Astrocyte (in vitro differentiated cells and primary cell): Measurements from ENCODE around the gene PTPRM. TPM values are rescaled to one million over a fixed set of nuclear protein-coding genes. Genes with fewer than 3 reads are reported as not detected.

Experiments
- DNase-seq: peaks from one replicate; pipeline ENCODE4 v3.0.0-alpha.2; 2010; ENCODE audit warnings: low read depth
- FAIRE-seq: peaks from 2 replicates; lab custom pipeline; 2011; peaks lifted over from hg19 to GRCh38; lab: Jason Lieb, UNC
- H2AFZ ChIP-seq: 2 replicates; pipeline ENCODE4 v1.6.0; 2012; ENCODE audit warnings: low read depth, low read length, inconsistent platforms
- H3K27ac ChIP-seq: 2 replicates; pipeline ENCODE4 v1.5.1; 2011; ENCODE audit warnings: low read depth, low read length, inconsistent platforms
- H3K27me3 ChIP-seq: 2 replicates; pipeline ENCODE4 v1.6.0; 2011; ENCODE audit warnings: low read length, inconsistent platforms; ENCODE audit not compliant: insufficient read depth
- H3K36me3 ChIP-seq: 2 replicates; pipeline ENCODE4 v1.5.1; 2011; ENCODE audit warnings: low read length, inconsistent platforms; ENCODE audit not compliant: insufficient read depth
- H3K4me1 ChIP-seq: 2 replicates; pipeline ENCODE4 v1.5.1; 2011; ENCODE audit warnings: low read length, inconsistent platforms; ENCODE audit not compliant: insufficient read depth
- H3K4me2 ChIP-seq: 2 replicates; pipeline ENCODE4 v1.6.0; 2012; ENCODE audit warnings: low read length, inconsistent platforms
- H3K4me3 ChIP-seq: 2 replicates; pipeline ENCODE4 v1.5.1; 2011; ENCODE audit warnings: low read depth, mild to moderate bottlenecking, low read length, inconsistent platforms; ENCODE audit not compliant: insufficient read depth
- H3K79me2 ChIP-seq: 2 replicates; pipeline ENCODE4 v1.6.0; 2012; ENCODE audit warnings: mild to moderate bottlenecking, low read length, inconsistent platforms; ENCODE audit not compliant: insufficient read depth
- H3K9ac ChIP-seq: 2 replicates; pipeline ENCODE4 v1.6.0; 2012; ENCODE audit warnings: mild to moderate bottlenecking, low read length, inconsistent platforms
- H3K9me3 ChIP-seq: 2 replicates; pipeline ENCODE4 v1.5.1; 2012; ENCODE audit warnings: low read depth, mild to moderate bottlenecking, low read length, inconsistent platforms; ENCODE audit not compliant: insufficient read depth
- H4K20me1 ChIP-seq: 2 replicates; pipeline ENCODE4 v1.6.0; 2012; ENCODE audit warnings: low read length, inconsistent platforms; ENCODE audit not compliant: insufficient read depth
- H3K27ac Mint-ChIP-seq: one replicate; pipeline ENCODE4 v1.8.0; 2021; ENCODE audit warnings: mild to moderate bottlenecking, mixed read lengths; ENCODE audit not compliant: unreplicated experiment
- H3K27me3 Mint-ChIP-seq: one replicate; pipeline ENCODE4 v1.8.0; 2021; ENCODE audit warnings: low read depth, mixed read lengths; ENCODE audit not compliant: unreplicated experiment
- H3K36me3 Mint-ChIP-seq: one replicate; pipeline ENCODE4 v1.8.0; 2021; ENCODE audit warnings: low read depth, mixed read lengths; ENCODE audit not compliant: unreplicated experiment
- H3K4me1 Mint-ChIP-seq: one replicate; pipeline ENCODE4 v1.8.0; 2021; ENCODE audit warnings: low read depth, mixed read lengths; ENCODE audit not compliant: unreplicated experiment
- H3K4me3 Mint-ChIP-seq: one replicate; pipeline ENCODE4 v1.8.0; 2021; ENCODE audit warnings: mild to moderate bottlenecking, moderate library complexity, mixed read lengths; ENCODE audit not compliant: unreplicated experiment
- H3K9me3 Mint-ChIP-seq: one replicate; pipeline ENCODE4 v1.8.0; 2021; ENCODE audit warnings: mild to moderate bottlenecking, mixed read lengths; ENCODE audit not compliant: unreplicated experiment
- CTCF ChIP-seq: IDR thresholded peaks from 2 replicates; pipeline ENCODE4 v1.5.1; 2011; ENCODE audit warnings: low read depth, mild to moderate bottlenecking, inconsistent platforms, low read length, moderate library complexity; ENCODE audit not compliant: insufficient read depth
- EZH2 ChIP-seq: IDR thresholded peaks from 2 replicates; pipeline ENCODE4 v1.6.1; 2012; ENCODE audit warnings: mild to moderate bottlenecking, low read length, inconsistent platforms; ENCODE audit not compliant: insufficient read depth
- total RNA-seq: library from RNA; stranded (reverse); gene quantifications from 2 replicates; pipeline ENCODE4 v1.2.1, GENCODE V29; 2021

The PTPRM gene
- total RNA-seq, 1 donor from 2014 or later: 59.6 TPM

GRCh38 chr18:8357320-8357719 lies 790.2 kb downstream of the PTPRM start:
- Histone ChIP-seq H3K79me2 (no peaks in the 10 kb centered on the region), H3K27ac (no peak overlapping the region), H3K36me3 (no peaks in the 10 kb centered on the region), H3K9ac (no peak overlapping the region), H3K9me3 (no peaks in the 10 kb centered on the region), H3K27me3 (peaks cover 2% of the 10 kb centered on the region), H3K4me2 (no peak overlapping the region), H2AFZ (no peak overlapping the region), H3K4me1 (no peaks in the 10 kb centered on the region), H3K4me3 (no peak overlapping the region), H4K20me1 (no peaks in the 10 kb centered on the region)
- Mint-ChIP-seq H3K4me3 (no peak overlapping the region), H3K27me3 (peaks cover 5% of the 10 kb centered on the region), H3K27ac (no peak overlapping the region), H3K9me3 (peaks cover 1% of the 10 kb centered on the region), H3K36me3 (peaks cover 6% of the 10 kb centered on the region), H3K4me1 (peaks cover 14% of the 10 kb centered on the region)
- TF ChIP-seq EZH2 (no peak), CTCF (no peak)
- FAIRE-seq (no peak), DNase-seq (no peak)

- no peak overlapping the region for H3K4me2 ChIP-seq
- no peaks in the 10 kb centered on the region for H3K9me3 Mint-ChIP-seq
- no peak for FAIRE-seq
- DNase-seq: no peak
- H3K79me2 ChIP-seq: no peaks in the 10 kb centered on the region
- no peaks in the 10 kb centered on the region for H3K4me1 ChIP-seq
- H3K9ac ChIP-seq: no peak overlapping the region
- no peaks in the 10 kb centered on the region for H3K36me3 ChIP-seq
- no peaks in the 10 kb centered on the region for H3K9me3 ChIP-seq
- H2AFZ ChIP-seq: no peak overlapping the region
- peaks cover 2% of the 10 kb centered on the region for H3K27me3 ChIP-seq
- no peak overlapping the region for H3K4me3 ChIP-seq
- no peak overlapping the region for H3K27ac Mint-ChIP-seq
- no peaks in the 10 kb centered on the region for H4K20me1 ChIP-seq
- TF ChIP-seq EZH2: no peak
- no peak for TF ChIP-seq CTCF
- no peak overlapping the region for H3K27ac ChIP-seq
- peaks cover 14% of the 10 kb centered on the region for H3K4me1 Mint-ChIP-seq
- H3K36me3 Mint-ChIP-seq: peaks cover 7% of the 10 kb centered on the region
- no peak overlapping the region for H3K4me3 Mint-ChIP-seq
- peaks cover 9% of the 10 kb centered on the region for H3K27me3 Mint-ChIP-seq
Measured at GRCh38 chr18:8358033-8358765, 791.1 kb downstream of the PTPRM start.

GRCh38 chr18:8359076-8359475 lies 792.0 kb downstream of the PTPRM start:
- H3K4me1 ChIP-seq: no peaks in the 10 kb centered on the region
- no peaks in the 10 kb centered on the region for H3K36me3 ChIP-seq
- H2AFZ ChIP-seq: no peak overlapping the region
- no peak overlapping the region for H3K9ac ChIP-seq
- H3K27me3 ChIP-seq: peaks cover 2% of the 10 kb centered on the region
- H3K4me3 ChIP-seq: no peak overlapping the region
- Mint-ChIP-seq H3K27me3 (peaks cover 12% of the 10 kb centered on the region), H3K4me3 (no peak overlapping the region), H3K9me3 (no peaks in the 10 kb centered on the region), H3K36me3 (peaks cover 7% of the 10 kb centered on the region), H3K4me1 (peaks cover 14% of the 10 kb centered on the region), H3K27ac (no peak overlapping the region)
- DNase-seq (no peak), FAIRE-seq (no peak)
- H4K20me1 ChIP-seq: no peaks in the 10 kb centered on the region
- H3K9me3 ChIP-seq: no peaks in the 10 kb centered on the region
- no peaks in the 10 kb centered on the region for H3K79me2 ChIP-seq
- H3K4me2 ChIP-seq: no peak overlapping the region
- TF ChIP-seq EZH2 (no peak), CTCF (no peak)
- no peak overlapping the region for H3K27ac ChIP-seq
